Stomach (tissue), 9 donors: ENCODE data around the gene MACC1. TPM values are rescaled to one million over a fixed set of nuclear protein-coding genes. Genes with fewer than 3 reads are reported as not detected.

ENCODE experiments used
- DNase-seq, 2 donors: peaks; one replicate each; pipeline versions ENCODE4 v3.0.0 to v3.0.0-alpha.2; 2013 to 2019
- H3K27ac ChIP-seq, 5 donors: fragments of 200-600 bp in 4 of 5; sonication (generic) in 4 of 5; one replicate each; pipeline ENCODE4 v1.5.1; 2013 to 2019; ENCODE audit warnings: mild to moderate bottlenecking in 1 of 5, moderate library complexity in 1 of 5
- H3K27me3 ChIP-seq, 3 donors: fragments of 200-600 bp; sonication (generic); one replicate each; pipeline ENCODE4 v1.5.1; 2017 to 2019; ENCODE audit warnings: mixed run types in 1 of 3
- H3K36me3 ChIP-seq, 4 donors: fragments of 200-600 bp; sonication (generic); 1 replicate in 3 of 4; 2 replicates in 1 of 4; pipeline ENCODE4 v1.5.1; 2016 to 2019
- H3K4me1 ChIP-seq, 4 donors: fragments of 200-600 bp; sonication (generic); one replicate each; pipeline ENCODE4 v1.5.1; 2016 to 2019
- H3K4me3 ChIP-seq, 4 donors: fragments of 200-600 bp; sonication (generic) in 3 of 4; one replicate each; pipeline ENCODE4 v1.5.1; 2016 to 2019; ENCODE audit warnings: mild to moderate bottlenecking in 1 of 4
- H3K9me3 ChIP-seq, 4 donors: fragments of 200-600 bp; sonication (generic); one replicate each; pipeline ENCODE4 v1.5.1; 2016 to 2019
- EP300 ChIP-seq: sonication (generic); formaldehyde crosslinking; IDR thresholded peaks from one replicate; pipeline ENCODE4 v1.6.1; 2017; ENCODE audit warnings: antibody characterized with exemption
- POLR2A ChIP-seq, 4 donors: fragments of 450-650 bp; IDR thresholded peaks; one replicate each; pipeline ENCODE4 v1.6.1; 2016; ENCODE audit warnings: antibody characterized with exemption in 4 of 4, control low read depth in 2 of 4, mild to moderate bottlenecking in 1 of 4, moderate library complexity in 1 of 4
- POLR2AphosphoS5 ChIP-seq, 3 donors: sonication (generic); formaldehyde crosslinking; IDR thresholded peaks; one replicate each; pipeline ENCODE4 v1.6.1; 2016; ENCODE audit warnings: antibody characterized with exemption in 3 of 3
- WGBS, 5 donors: extraction: QIAGEN DNeasy Blood & Tissue Kit in 3 of 5; methylation state at CpG; one replicate each; pipeline versions ENCODE4 v1.1.5 to v1.1.7; 2013 to 2018; 5-methylcytosine and 5-hydroxymethylcytosine counted together
- intact Hi-C: fragments of 100-400 bp; cut with DNase I; formaldehyde crosslinking; loops from one replicate; pipeline ENCODE4 v1.15.1; 2023; ENCODE audit warnings: low total_unique reads
- polyA plus RNA-seq, 3 donors: library from polyadenylated mRNA; stranded (reverse); fragments of 200-250 nt; gene quantifications; one replicate each; pipeline ENCODE4 v1.2.3, GENCODE V29; 2013
- total RNA-seq, 5 donors: library from RNA; depleted of rRNA; stranded (reverse); fragments of >200 nt; gene quantifications; one replicate each; pipeline versions ENCODE4 v1.1.0 to v1.2.3, GENCODE V29; 2014 to 2016
- TF ChIP-seq, protein P1 (sequence below), 7 experiments: fragments of 450-650 bp in 4 of 7; fragments of 200-600 bp in 3 of 7; sonication (generic) in 3 of 7; IDR thresholded peaks; one replicate each; pipeline ENCODE4 v1.5.1; 2016 to 2019; ENCODE audit warnings: antibody characterized with exemption in 7 of 7, control low read depth in 2 of 7, mild to moderate bottlenecking in 1 of 7
- donor health status: healthy with polysubstance abuse.
- donor health status: Bipolar disorder and iron deficiency.
- donor health status: healthy.

The MACC1 gene
- total and polyA plus RNA-seq, 8 donors, result 0.76 to 41.7 (median 2.2) TPM; not detected in 1

DNA sequence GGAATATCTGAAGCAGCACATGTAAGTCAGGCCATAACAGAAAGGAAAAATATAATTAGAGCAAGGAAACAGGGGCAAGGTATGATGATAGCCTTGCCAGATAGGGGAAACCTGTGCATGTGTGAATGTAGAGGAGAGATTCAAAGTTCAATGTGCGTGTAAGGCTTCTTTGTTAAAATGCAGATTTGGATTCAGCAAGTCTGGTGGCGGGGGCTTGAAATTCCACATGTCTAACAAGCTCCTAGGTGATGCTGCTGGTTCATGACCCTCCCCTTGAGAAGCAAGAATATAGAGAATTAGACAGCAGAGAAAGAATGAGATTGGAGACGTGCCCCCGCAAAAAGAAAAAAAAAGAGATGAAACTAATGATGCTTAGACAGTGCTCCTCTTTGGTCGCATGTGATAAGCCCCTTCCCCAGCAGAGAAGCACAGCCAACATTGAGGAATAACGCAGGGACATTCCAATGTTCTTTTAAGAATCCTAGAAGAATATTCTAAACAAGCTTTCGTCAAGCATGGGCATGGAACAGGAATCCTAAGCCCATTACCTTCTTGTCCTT is 21.1 kb upstream of the MACC1 start:
- H3K4me3 ChIP-seq, result no peak overlapping the region
- H3K27ac ChIP-seq, result peak overlapping the region in 3 of 5 donors; percentile 2 to 22 (median 5)
- TF ChIP-seq, protein P1, sequence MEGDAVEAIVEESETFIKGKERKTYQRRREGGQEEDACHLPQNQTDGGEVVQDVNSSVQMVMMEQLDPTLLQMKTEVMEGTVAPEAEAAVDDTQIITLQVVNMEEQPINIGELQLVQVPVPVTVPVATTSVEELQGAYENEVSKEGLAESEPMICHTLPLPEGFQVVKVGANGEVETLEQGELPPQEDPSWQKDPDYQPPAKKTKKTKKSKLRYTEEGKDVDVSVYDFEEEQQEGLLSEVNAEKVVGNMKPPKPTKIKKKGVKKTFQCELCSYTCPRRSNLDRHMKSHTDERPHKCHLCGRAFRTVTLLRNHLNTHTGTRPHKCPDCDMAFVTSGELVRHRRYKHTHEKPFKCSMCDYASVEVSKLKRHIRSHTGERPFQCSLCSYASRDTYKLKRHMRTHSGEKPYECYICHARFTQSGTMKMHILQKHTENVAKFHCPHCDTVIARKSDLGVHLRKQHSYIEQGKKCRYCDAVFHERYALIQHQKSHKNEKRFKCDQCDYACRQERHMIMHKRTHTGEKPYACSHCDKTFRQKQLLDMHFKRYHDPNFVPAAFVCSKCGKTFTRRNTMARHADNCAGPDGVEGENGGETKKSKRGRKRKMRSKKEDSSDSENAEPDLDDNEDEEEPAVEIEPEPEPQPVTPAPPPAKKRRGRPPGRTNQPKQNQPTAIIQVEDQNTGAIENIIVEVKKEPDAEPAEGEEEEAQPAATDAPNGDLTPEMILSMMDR (IDR thresholded peaks at IDR 0.05), result no peak
- no peak for TF ChIP-seq EP300
- no peak for TF ChIP-seq POLR2A (IDR thresholded peaks at IDR 0.05)
- no peak for TF ChIP-seq POLR2AphosphoS5 (IDR thresholded peaks at IDR 0.05)
- H3K27me3 ChIP-seq, result no peaks in the 10 kb centered on the region
- no peaks in the 10 kb centered on the region for H3K4me1 ChIP-seq
- no peaks in the 10 kb centered on the region for H3K9me3 ChIP-seq
- 80 to 92% (median 90%) methylated on average over 7 of the region's 7 CpGs for WGBS, 5 donors
- H3K36me3 ChIP-seq, result no peaks in the 10 kb centered on the region
- DNase-seq, result no peak
- intact Hi-C loops, result no loop called here

DNA sequence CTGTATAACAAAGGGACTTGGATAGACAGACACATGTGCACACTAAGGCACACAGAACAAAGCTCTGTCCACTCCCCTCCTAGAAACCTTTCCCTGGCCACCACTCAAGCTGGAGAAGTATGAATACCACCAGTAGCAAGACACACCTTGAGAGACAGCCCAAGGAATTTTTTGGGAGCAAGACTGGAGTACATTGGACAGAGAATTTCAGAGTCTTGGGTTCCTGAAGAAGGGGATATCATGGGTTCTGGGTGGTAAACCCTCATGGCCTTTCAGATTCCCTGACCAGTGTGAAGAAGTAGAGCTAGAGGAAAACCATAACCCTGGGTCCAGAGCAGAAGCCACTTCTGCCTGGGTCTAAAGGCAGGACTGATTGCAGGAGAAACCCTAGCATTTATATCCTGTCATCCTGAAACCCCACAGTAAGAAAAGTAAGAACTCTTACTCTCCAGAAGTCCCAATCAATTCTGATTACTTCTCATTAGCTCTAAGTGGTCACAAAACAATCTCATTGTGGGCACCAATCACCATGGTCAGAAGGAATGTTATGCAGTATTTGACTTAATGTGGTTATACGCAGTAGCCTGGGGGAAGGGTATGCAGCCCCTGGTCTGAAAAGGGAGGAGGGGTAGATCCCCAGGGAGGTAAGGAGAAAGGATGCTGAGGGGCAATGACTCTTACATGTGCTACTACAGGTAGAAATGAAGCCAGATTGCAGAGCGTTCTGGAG is 20.4 kb upstream of the MACC1 start:
- WGBS, 5 donors, result 83 to 91% (median 90%) methylated on average over 2 of the region's 2 CpGs
- no peaks in the 10 kb centered on the region for H3K4me1 ChIP-seq

DNA sequence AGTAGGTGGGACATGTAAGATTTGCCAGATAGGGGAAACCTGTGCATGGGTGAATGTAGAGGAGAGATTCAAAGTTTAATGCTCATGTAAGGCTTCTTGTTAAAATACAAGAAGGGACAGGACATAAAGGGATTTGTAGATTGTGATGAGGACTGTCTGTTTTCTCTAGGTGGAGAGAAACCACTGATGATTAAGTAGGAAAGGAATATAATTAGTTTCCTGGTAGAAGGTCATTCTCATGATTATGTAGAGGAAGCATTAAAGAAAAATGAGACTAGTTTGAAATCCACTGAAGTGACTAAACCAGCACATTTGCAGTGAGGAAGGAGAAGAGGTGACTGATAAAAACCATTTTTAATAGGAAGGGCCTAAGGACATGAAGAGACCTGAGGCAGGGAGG is 19.6 kb upstream of the MACC1 start:
- no peaks in the 10 kb centered on the region for H3K9me3 ChIP-seq
- intact Hi-C loops, result no loop called here

More for the DNA sequence above, 20.4 kb upstream of the MACC1 start:
- TF ChIP-seq, protein P1 (IDR thresholded peaks at IDR 0.05), result no peak
- TF ChIP-seq POLR2A (IDR thresholded peaks at IDR 0.05), result no peak
- no peak for TF ChIP-seq POLR2AphosphoS5 (IDR thresholded peaks at IDR 0.05)
- TF ChIP-seq EP300, result no peak
- H3K27ac ChIP-seq, result no peak overlapping the region
- DNase-seq, result no peak
- intact Hi-C loops, result no loop called here
- H3K4me3 ChIP-seq, result no peak overlapping the region
- H3K9me3 ChIP-seq, result no peaks in the 10 kb centered on the region
- no peaks in the 10 kb centered on the region for H3K27me3 ChIP-seq
- no peaks in the 10 kb centered on the region for H3K36me3 ChIP-seq

DNA sequence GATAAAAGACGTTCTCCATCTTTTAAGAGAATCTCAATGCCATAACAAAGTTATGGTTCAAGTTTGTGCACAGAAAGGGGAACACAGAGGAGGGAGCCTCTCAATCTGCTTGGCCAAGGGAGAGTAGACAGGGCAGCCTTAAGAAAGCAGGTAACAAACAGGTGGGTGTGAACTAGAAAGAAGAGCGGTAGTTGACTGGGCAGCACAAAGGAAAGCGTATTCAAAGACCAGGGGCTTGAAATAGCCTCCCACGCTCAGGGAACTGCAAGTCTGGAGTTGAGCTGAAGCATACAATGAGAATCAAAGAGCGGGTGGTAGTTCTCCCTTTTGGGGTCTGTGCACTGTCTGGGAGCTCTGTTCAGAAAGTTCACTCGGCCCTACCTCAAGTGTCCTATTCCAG is 18.9 kb upstream of the MACC1 start:
- no peak overlapping the region for H3K27ac ChIP-seq
- WGBS, 5 donors, result 90 to 97% (median 95%) methylated on average over 6 of the region's 6 CpGs
- H3K36me3 ChIP-seq, result no peaks in the 10 kb centered on the region
- H3K4me1 ChIP-seq, result no peaks in the 10 kb centered on the region
- H3K4me3 ChIP-seq, result no peak overlapping the region
- H3K9me3 ChIP-seq, result no peaks in the 10 kb centered on the region
- H3K27me3 ChIP-seq, result no peaks in the 10 kb centered on the region
- TF ChIP-seq EP300, result no peak
- TF ChIP-seq, protein P1 (IDR thresholded peaks at IDR 0.05), result no peak
- intact Hi-C loops, result no loop called here
- DNase-seq, result no peak

More for the DNA sequence above, 19.6 kb upstream of the MACC1 start:
- DNase-seq, result no peak
- Histone ChIP-seq H3K36me3 (no peaks in the 10 kb centered on the region), H3K4me1 (no peaks in the 10 kb centered on the region), H3K4me3 (no peak overlapping the region), H3K27me3 (no peaks in the 10 kb centered on the region), H3K27ac (no peak overlapping the region)
- TF ChIP-seq POLR2A (IDR thresholded peaks at IDR 0.05), result no peak
- TF ChIP-seq POLR2AphosphoS5 (IDR thresholded peaks at IDR 0.05), result no peak
- TF ChIP-seq, protein P1 (IDR thresholded peaks at IDR 0.05), result no peak
- TF ChIP-seq EP300, result no peak
